GM10248 (cell line): Measurements from ENCODE around the gene PCDHGA2.
"Not testable (repeated sequence)": the region's sequence is repeated elsewhere in the genome, so short reads cannot be mapped to it uniquely, and the experiment has no call there.

Experiments used
- CTCF ChIA-PET: fragments of 300-600 bp; sonication (Branson Sonifier 250); formaldehyde crosslinking; extraction: SDS; loops from one replicate; lab custom pipeline; 2021; ENCODE audit warnings: antibody characterized with exemption; lab: Yijun Ruan, JAX
- POLR2A ChIA-PET: fragments of 350-650 bp; sonication (Branson Sonifier 250); formaldehyde crosslinking; extraction: SDS; loops from one replicate; lab custom pipeline; 2020; ENCODE audit warnings: antibody characterized with exemption; lab: Yijun Ruan, JAX
- DNase-seq: peaks from one replicate; pipeline ENCODE4 v3.0.0; 2012; ENCODE audit errors: extremely low spot score
- TF ChIP-seq, protein P1 (sequence below): IDR thresholded peaks from 2 replicates; pipeline ENCODE4 v1.5.1; 2012; ENCODE audit warnings: mild to moderate bottlenecking, low read depth; ENCODE audit errors: extremely low read depth, missing control alignments, control extremely low read depth

PCDHGA2 gene

DNA sequence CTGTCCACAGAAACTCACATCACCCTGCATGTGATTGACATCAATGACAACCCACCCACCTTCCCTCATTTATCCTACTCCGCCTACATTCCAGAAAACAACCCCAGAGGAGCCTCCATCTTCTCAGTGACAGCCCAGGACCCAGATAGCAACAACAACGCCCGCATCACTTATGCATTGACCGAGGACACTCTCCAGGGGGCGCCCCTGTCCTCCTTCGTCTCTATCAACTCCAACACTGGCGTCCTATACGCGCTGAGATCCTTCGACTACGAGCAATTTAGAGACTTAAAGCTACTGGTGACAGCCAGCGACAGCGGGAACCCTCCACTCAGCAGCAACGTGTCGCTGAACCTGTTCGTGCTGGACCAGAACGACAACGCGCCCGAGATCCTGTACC is 6.8 kb downstream of the PCDHGA2 start:
- ChIA-PET POLR2A (no interaction called here), CTCF (interaction anchor here (1.3 to 1.6 kb wide), 2 partner anchors 10 to 67 kb away, joined by 3 to 5 read pairs; partner anchors contain the start of gene PCDHGA10)
- TF ChIP-seq, protein P1, sequence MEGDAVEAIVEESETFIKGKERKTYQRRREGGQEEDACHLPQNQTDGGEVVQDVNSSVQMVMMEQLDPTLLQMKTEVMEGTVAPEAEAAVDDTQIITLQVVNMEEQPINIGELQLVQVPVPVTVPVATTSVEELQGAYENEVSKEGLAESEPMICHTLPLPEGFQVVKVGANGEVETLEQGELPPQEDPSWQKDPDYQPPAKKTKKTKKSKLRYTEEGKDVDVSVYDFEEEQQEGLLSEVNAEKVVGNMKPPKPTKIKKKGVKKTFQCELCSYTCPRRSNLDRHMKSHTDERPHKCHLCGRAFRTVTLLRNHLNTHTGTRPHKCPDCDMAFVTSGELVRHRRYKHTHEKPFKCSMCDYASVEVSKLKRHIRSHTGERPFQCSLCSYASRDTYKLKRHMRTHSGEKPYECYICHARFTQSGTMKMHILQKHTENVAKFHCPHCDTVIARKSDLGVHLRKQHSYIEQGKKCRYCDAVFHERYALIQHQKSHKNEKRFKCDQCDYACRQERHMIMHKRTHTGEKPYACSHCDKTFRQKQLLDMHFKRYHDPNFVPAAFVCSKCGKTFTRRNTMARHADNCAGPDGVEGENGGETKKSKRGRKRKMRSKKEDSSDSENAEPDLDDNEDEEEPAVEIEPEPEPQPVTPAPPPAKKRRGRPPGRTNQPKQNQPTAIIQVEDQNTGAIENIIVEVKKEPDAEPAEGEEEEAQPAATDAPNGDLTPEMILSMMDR = no peak

DNA sequence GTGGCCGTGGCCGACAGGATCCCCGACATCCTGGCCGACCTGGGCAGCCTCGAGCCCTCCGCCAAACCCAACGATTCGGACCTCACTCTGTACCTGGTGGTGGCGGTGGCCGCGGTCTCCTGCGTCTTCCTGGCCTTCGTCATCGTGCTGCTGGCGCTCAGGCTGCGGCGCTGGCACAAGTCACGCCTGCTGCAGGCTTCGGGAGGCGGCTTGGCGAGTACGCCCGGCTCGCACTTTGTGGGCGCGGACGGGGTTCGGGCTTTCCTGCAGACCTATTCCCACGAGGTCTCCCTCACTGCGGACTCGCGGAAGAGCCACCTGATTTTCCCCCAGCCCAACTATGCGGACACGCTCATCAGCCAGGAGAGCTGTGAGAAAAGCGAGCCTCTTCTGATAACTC is 7.5 kb downstream of the PCDHGA2 start:
- CTCF ChIA-PET = interaction anchor here (1.3 to 1.9 kb wide), 2 partner anchors 8 to 11 kb away, joined by 3 to 8 read pairs; partner anchors contain the start of gene PCDHGA2
- POLR2A ChIA-PET, DNase-seq: not testable (repeated sequence)

More for the DNA sequence above, 6.8 kb downstream of the PCDHGA2 start:
- DNase-seq = no peak

DNA sequence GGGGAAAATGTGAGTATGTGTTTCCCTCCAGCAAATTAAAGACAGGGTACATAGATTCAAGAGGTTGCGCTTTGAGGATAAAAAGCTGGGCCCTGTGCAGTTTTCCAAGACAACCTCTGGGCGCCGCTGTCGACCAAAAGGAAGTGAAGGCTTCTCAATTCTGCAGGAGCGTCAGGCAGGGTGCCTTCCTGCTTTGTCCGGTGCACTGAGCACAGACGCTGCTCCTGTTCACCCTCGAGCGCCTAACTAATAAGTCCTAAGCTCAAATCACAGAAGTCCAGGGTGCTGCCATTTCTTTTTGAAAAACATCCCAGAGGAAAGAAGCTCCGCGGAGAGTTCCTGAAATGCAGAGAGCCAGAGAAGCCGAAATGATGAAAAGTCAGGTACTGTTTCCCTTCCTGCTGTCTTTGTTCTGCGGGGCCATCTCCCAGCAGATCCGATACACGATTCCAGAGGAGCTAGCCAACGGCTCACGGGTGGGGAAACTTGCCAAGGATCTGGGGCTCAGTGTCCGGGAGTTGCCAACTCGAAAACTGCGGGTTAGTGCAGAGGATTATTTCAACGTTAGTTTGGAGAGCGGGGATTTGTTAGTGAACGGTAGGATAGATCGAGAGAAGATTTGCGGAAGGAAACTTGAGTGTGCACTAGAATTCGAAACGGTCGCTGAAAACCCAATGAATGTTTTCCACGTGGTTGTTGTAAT is 11.5 kb downstream of the PCDHGA2 start, which contains the start of gene PCDHGB1:
PCDHGB1 (plus strand) TSS at position 183 of the 703 bp plus-strand sequence; CDS start at position 345, 162 bp downstream.
- TF ChIP-seq, protein P1 = peak; percentile 62
- ChIA-PET CTCF (interaction anchor here (0.6 to 3.2 kb wide), 13 partner anchors 8 to 214 kb away, joined by 3 to 14 read pairs (median 4); partner anchors contain the start of genes PCDHB14, PCDHGA1, PCDHGA10 and PCDHGA2), POLR2A (no interaction called here)
- DNase-seq = peak; percentile 68

DNA sequence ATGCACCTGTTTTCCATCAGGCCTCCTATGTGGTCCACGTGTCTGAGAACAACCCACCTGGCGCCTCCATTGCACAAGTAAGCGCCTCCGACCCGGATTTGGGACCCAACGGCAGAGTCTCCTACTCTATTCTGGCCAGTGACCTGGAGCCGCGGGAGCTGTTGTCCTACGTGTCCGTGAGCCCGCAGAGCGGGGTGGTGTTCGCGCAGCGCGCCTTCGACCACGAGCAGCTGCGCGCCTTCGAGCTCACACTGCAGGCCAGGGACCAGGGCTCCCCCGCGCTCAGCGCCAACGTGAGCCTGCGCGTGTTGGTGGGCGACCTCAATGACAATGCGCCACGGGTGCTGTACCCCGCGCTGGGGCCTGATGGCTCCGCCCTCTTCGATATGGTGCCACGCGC is 13.0 kb downstream of the PCDHGA2 start:
- TF ChIP-seq, protein P1 = no peak
- ChIA-PET POLR2A (no interaction called here), CTCF (interaction anchor here (1.1 to 3.2 kb wide), 6 partner anchors 21 to 212 kb away, joined by 3 to 14 read pairs (median 6); partner anchors contain the start of genes PCDHGA1, PCDHGA10 and TAF7)
- DNase-seq = no peak

DNA sequence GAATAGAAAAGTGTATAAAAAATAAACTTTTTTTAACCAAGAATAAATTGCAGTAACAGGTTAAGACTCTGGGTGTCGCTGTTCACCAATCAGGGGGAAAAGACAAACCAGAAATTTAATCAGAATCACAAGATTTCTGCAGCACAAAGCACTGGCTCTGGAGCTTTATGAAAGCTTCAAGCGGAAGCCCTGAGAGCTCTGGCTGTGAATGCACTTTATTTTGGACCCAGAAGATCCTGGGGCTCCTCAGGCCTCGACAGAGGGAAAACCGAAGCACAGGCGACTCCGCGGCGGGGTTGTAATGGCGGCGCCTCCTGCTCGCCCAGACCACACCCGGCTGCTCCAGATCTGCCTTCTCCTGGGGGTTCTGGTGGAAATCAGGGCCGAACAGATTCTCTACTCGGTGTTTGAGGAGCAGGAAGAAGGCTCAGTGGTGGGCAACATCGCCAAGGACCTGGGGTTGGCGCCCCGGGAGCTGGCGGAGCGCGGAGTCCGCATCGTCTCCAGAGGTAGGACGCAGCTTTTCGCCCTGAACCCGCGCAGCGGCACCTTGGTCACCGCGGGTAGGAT is 16.4 kb downstream of the PCDHGA2 start, which contains the start of gene PCDHGA4:
PCDHGA4 (plus strand) TSS at position 122 of the 570 bp plus-strand sequence; CDS start at position 209, 87 bp downstream.
- TF ChIP-seq, protein P1 = peak; percentile 44
- ChIA-PET POLR2A (no interaction called here), CTCF (interaction anchor here (0.9 to 2.5 kb wide), 10 partner anchors 9 to 209 kb away, joined by 3 to 12 read pairs (median 4); partner anchors contain the start of genes PCDHGA1, PCDHGA10, PCDHGA5 and PCDHGB3)
- no peak for DNase-seq

DNA sequence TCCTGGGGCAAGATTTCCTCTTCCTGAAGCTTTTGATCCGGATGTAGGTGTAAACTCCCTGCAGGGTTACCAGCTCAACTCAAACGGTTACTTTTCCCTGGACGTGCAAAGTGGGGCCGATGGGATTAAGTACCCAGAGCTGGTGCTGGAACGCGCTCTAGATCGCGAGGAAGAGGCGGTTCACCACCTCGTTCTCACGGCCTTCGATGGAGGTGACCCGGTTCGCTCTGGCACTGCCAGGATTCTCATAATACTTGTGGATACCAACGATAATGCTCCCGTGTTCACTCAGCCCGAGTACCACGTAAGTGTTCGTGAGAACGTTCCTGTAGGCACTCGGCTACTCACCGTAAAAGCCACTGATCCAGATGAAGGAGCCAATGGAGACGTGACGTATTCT is 17.1 kb downstream of the PCDHGA2 start:
- CTCF ChIA-PET = interaction anchor here (0.9 to 2.5 kb wide), 11 partner anchors 9 to 208 kb away, joined by 3 to 12 read pairs (median 4); partner anchors contain the start of genes PCDHGA1, PCDHGA10, PCDHGA5 and PCDHGB3
- TF ChIP-seq, protein P1 = no peak
- POLR2A ChIA-PET = no interaction called here
- DNase-seq = no peak
